Measurements from ENCODE around the gene GNAT1. TPM values are rescaled to one million over a fixed set of nuclear protein-coding genes. Genes with fewer than 3 reads are reported as not detected.

GNAT1 gene
- total and polyA plus RNA-seq, 8 donors, result not detected

GRCh38 chr3:50218448-50218847 is 27.0 kb downstream of the GNAT1 start:
- H3K27ac ChIP-seq, result no peak overlapping the region
- H3K4me1 ChIP-seq, result peaks cover 0 to 3% (median 0%) of the 10 kb centered on the region in 3 donors
- H3K36me3 ChIP-seq, result peaks cover 0 to 18% (median 0%) of the 10 kb centered on the region in 3 donors
- ATAC-seq (no peak), FAIRE-seq (no peak), DNase-seq (peak in 1 of 6 donors; percentile 47)
- H3K27me3 ChIP-seq, result no peaks in the 10 kb centered on the region
- 91 to 93% methylated on average over 16 to 17 of the region's 17 CpGs for WGBS, 2 donors
- no peak overlapping the region for H3K4me3 ChIP-seq
- H3K9me3 ChIP-seq, result no peaks in the 10 kb centered on the region
- intact Hi-C loops (cut with DNase I), result no loop called here
- TF ChIP-seq, protein P1, sequence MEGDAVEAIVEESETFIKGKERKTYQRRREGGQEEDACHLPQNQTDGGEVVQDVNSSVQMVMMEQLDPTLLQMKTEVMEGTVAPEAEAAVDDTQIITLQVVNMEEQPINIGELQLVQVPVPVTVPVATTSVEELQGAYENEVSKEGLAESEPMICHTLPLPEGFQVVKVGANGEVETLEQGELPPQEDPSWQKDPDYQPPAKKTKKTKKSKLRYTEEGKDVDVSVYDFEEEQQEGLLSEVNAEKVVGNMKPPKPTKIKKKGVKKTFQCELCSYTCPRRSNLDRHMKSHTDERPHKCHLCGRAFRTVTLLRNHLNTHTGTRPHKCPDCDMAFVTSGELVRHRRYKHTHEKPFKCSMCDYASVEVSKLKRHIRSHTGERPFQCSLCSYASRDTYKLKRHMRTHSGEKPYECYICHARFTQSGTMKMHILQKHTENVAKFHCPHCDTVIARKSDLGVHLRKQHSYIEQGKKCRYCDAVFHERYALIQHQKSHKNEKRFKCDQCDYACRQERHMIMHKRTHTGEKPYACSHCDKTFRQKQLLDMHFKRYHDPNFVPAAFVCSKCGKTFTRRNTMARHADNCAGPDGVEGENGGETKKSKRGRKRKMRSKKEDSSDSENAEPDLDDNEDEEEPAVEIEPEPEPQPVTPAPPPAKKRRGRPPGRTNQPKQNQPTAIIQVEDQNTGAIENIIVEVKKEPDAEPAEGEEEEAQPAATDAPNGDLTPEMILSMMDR (IDR thresholded peaks at IDR 0.05), result no peak

DNA sequence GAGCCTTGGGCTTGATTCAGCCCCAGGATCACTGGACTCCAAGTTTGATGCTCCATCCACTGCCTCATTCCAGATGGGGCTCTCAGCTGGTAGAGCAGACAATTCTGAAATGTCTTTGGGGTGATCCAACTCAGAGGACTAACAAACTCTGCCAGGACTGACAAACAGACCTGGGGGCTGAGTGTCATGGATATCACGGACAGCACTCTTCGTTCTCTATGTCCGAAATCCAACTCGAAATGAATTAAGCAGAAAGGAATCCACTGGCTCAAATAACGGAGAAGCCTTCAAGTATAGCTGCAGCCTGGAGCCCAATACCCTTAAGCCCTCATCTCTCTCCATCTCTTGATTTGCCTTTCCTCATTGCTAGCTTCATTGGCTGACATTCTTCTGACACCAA is 27.9 kb downstream of the GNAT1 start:
- no peaks in the 10 kb centered on the region for H3K27me3 ChIP-seq
- H3K36me3 ChIP-seq, result peaks cover 0 to 18% (median 0%) of the 10 kb centered on the region in 3 donors
- TF ChIP-seq, protein P1 (IDR thresholded peaks at IDR 0.05), result no peak
- peaks cover 0 to 3% (median 0%) of the 10 kb centered on the region in 3 donors for H3K4me1 ChIP-seq
- FAIRE-seq (no peak), DNase-seq (no peak), ATAC-seq (no peak)
- 91 to 95% methylated on average over 5 of the region's 5 CpGs for WGBS, 2 donors
- H3K4me3 ChIP-seq, result no peak overlapping the region
- H3K9me3 ChIP-seq, result no peaks in the 10 kb centered on the region
- no peak overlapping the region for H3K27ac ChIP-seq
- intact Hi-C loops (cut with DNase I), result no loop called here

- Histone ChIP-seq H3K9me3 (no peaks in the 10 kb centered on the region), H3K4me1 (peaks cover 0 to 3% (median 0%) of the 10 kb centered on the region in 3 donors), H3K27ac (no peak overlapping the region), H3K27me3 (no peaks in the 10 kb centered on the region), H3K36me3 (peaks cover 0 to 18% (median 0%) of the 10 kb centered on the region in 3 donors), H3K4me3 (no peak overlapping the region)
- TF ChIP-seq, protein P1 (IDR thresholded peaks at IDR 0.05), result no peak
- WGBS, 2 donors, result 61 to 62% methylated on average over 6 of the region's 6 CpGs
- intact Hi-C loops (cut with DNase I), result no loop called here
- ATAC-seq (no peak), DNase-seq (no peak), FAIRE-seq (no peak)
Observed at GRCh38 chr3:50220109-50220508, 28.7 kb downstream of the GNAT1 start.

DNA sequence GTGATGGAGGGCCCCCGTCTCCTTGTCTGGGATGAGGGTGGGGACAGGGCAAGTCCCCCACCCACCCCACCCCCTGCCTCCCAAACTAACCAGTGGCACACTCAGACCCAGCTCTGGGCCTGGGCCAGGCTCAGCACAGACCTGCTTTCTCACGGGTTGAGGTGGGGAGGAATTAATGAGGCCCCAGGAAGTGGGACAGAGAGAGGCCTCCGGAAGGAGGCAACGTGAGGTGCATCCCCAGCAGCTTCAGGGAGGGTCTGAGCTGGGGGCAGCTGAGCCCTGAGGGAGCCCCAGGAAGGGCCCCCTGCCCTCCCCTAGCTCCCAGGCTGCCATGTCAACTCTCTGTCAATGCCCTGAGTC is 29.6 kb downstream of the GNAT1 start:
- Histone ChIP-seq H3K4me3 (no peak overlapping the region), H3K9me3 (no peaks in the 10 kb centered on the region), H3K36me3 (peaks cover 0 to 18% (median 0%) of the 10 kb centered on the region in 3 donors), H3K4me1 (peaks cover 0 to 3% (median 0%) of the 10 kb centered on the region in 3 donors), H3K27ac (peak overlapping the region in 1 of 4 donors; percentile 28), H3K27me3 (no peaks in the 10 kb centered on the region)
- TF ChIP-seq, protein P1 (IDR thresholded peaks at IDR 0.05), result no peak
- 49 to 57% methylated on average over 4 of the region's 4 CpGs for WGBS, 2 donors
- intact Hi-C loops (cut with DNase I), result no loop called here
- ATAC-seq (peak in 1 of 4 donors; percentile 8), DNase-seq (peak in 1 of 6 donors; percentile 39), FAIRE-seq (no peak)

DNA sequence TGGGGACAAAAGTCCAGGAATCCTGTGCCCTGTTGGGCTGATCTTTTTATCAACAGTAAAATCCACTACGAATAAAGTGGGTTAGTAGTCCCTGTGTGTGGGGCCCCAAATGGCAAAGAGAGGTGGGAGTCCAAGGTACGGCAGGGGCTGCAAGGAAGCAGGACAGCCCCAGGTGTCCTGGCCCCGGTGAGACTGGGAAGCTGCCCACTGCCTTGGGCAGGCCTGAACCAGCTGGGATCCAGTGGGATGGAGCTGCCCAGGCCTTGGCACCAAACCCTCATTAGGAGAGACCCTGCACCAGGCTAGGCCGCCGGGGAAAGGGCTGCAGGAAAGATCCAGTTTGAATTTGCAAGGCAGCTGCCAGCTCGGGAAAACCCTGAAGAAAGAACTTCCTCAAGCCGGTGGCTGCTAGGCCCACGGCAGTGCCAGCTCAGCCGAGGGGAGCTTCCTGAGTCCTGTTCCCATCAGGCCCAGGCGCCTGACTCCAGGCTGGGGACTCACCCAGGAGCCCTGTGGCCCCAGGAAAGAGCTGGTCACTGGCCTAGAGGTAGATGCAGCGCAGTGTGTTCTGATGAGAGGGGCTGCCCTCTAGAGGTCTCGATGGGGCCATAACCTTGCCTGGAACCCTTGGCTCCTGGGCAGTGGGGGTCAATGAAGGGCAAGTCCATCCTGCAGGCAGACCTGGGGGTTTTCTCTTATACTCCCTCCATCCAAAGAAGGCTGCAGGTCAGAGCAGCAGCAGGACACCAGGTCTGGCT is 30.2 kb downstream of the GNAT1 start:
- WGBS, 2 donors, result 39 to 40% methylated on average over 12 of the region's 12 CpGs
- no peaks in the 10 kb centered on the region for H3K27me3 ChIP-seq

More for the DNA sequence above, 30.2 kb downstream of the GNAT1 start:
- DNase-seq (peak in 1 of 6 donors; percentile 67), FAIRE-seq (no peak), ATAC-seq (peak; percentile 6 to 69 (median 43))
- TF ChIP-seq, protein P1 (IDR thresholded peaks at IDR 0.05), result peak in 1 of 4 donors; percentile 8
- Histone ChIP-seq H3K4me3 (no peak overlapping the region), H3K4me1 (peaks cover 0 to 3% (median 0%) of the 10 kb centered on the region in 3 donors), H3K9me3 (no peaks in the 10 kb centered on the region), H3K27ac (peak overlapping the region in 2 of 4 donors; percentile 19 to 28), H3K36me3 (peaks cover 0 to 18% (median 0%) of the 10 kb centered on the region in 3 donors)
- intact Hi-C loops (cut with DNase I), result no loop called here

All from pancreas (tissue), 10 donors.